HG03565 (cell line): ENCODE results near the gene ATG101.
"Not testable (repeated sequence)": the region's sequence is repeated elsewhere in the genome, so short reads cannot be mapped to it uniquely, and the experiment has no call there.

Experiments used
- ATAC-seq: cut with Tn5 transposase; IDR thresholded peaks from one replicate; pipeline ENCODE4 v1.9.1; 2021; ENCODE audit warnings: mild to moderate bottlenecking, moderate library complexity; ENCODE audit not compliant: unreplicated experiment

Gene ATG101

DNA sequence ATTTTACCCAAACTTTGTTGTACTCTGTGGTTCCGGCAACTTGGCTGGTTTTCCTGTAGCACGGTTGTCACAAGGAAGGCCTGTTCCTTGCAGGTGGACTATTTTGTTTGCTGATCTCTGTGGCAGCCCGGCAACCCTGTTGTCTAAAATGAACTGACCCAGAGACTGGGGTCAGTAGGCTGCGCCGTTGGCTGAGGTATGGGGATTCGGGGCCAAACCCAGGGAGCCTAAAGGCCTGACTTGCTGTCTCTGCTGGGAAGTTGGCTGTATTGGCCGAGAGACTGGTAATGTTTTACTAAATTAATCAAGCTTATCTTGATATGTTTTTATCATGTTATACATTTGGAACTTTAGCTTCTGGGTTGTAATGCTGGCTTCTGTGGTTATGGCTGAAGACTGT is 23.6 kb downstream of the ATG101 start:
- no peak for ATAC-seq

DNA sequence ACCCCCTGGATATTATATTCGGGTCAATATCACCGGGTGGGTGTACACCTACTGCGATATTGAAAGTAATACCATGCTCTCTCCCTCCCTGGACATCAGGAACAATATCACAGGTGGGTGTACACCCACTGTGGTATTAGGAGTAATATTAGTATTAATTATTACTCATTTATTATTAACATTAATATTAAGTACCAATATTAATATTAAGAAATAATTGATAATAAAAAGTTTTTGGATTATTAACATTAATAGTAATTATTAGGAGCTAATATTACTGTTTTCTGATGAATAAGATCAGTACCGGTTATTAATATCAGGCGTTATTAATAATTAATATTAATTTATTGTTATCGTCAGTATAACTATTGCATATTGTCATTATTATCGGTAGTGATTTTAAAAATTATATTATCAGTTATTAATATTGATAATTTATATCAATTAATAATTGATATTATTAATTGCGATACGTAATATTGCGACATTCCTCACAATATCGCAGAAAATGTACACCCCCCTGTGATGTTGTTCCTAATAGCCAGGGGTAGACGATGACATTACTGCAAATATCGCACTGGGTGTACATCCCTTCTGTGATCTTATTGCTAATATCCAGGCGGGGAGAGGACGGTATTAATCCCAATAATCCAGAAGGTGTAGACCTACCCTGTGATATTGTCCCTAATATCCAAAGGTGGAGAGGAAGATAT is 26.7 kb downstream of the ATG101 start:
- no peak for ATAC-seq

- no peak for ATAC-seq
Measured at GRCh38 chr12:52097045-52097666, 27.4 kb downstream of the ATG101 start.

- not testable (repeated sequence) for ATAC-seq
Measured at GRCh38 chr12:52104431-52105089, 34.8 kb downstream of the ATG101 start.

DNA sequence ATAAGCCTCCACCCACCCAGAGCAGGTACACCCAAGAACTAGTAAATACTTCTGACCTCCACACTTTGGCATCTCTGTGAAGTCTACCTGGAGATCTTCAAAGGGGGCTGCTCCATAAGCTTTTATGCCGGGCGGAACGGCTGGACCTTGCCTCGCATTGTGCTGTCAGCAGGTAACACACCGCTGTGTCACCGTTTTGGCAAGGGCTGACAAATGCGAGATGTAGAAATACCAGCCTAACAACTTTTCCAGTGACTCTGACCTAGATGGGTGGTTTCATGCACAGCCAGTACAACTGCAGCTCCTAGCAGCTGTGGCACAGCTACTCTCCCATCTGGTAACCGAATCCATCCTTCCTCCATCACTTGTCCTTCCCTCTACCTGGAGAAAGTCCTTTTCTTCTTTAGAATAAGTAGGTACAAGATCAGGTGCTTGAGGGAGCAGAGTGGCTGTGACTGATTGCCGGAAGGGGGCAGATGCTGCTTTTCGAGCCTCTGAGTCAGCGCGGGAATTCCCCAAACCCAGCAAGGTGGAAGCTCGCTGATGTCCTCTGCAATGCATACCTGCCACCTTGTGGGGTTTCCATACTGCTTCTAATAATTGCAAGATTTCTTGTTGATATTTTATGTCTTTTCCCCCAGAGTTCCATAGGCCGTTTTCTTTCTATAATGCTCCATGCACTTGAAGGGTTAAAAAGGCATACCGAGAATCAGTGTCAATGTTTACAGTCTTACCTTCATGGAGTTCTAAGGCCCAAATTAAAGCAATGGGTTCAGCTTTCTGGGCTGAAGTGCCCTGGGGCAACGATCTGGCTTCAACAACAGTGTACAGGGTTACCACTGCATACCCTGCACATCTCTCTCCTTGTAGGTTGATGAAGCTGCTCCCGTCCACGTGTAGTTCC is 46.7 kb downstream of the ATG101 start:
- ATAC-seq = not testable (repeated sequence)

GRCh38 chr12:52117806-52118475 is 48.2 kb downstream of the ATG101 start:
- not testable (repeated sequence) for ATAC-seq

- no peak for ATAC-seq
Measured at GRCh38 chr12:52119398-52120254, 49.8 kb downstream of the ATG101 start.

DNA sequence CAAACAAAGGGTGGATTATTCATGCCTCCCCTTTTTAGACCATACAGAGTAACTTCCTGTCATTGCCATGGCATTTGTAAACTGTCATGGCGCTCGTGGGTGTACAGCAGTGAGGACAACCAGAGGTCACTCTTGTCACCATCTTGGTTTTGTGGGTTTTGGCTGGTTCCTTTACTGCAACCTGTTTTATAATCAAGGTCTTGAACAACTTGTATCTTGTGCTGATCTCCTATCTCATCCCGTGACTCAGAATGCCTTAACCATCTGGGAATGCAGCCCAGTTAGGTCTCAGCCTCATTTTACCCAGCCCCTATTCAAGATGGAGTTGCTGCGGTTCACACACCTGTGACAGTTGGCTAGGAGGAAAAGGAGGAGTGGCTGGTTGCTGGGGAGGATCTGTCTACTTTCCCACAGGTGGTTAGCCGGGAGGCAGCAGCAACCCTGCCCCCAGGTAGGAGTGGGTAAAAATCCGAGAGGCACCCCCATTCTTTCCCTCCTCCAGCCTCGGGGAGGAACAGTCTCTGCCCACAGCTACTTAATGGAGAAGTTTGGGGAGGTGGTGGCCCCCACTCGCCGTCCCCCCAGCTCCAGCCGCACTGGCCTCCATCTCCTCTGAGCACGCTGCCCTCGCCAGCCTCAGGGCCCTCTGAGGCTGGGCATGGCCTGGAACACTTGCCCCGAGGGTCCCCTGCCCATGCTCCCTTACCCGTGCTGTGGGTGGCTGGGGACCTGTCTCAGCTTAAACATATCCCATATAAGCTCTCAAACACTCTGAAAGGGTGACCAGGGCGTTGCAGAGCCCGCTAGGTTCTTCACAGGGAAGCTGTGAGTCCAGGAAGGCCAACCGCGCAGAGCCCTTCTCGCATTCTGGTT is 51.4 kb downstream of the ATG101 start:
- ATAC-seq = no peak

DNA sequence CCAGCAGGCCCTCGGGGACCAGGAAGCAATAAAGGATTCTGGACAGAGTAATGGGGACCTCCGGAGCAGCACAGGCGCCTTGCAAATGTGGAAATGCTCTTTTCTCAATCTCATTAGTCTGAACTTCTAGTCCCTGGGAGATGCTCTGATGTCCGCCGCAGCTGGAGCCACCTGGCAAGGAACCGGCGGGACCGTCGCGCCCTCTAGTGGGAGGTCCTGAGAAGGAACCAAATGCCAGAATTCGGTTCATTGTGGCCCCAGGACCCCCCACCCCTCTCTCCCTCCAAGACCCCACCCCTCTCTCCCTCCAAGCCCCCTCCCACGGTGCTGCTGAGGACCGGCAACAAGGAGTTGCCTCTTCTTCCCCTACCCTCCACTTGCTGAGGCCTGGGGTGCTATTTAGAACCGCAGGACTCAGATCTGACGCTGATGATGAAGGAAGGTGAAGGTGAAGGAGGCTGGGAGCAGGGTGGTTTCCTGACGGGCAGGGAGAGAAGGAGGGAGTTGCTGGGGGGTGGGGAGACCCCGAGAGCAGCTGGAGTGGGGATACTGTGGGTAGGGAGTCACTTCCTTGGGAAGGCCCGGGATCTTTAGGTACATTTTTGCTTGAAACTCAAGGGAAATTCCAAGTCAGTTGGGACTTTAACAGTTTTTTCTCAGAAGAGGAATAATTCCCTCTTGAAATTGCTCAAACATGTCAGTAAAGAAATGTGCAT is 52.2 kb downstream of the ATG101 start:
- no peak for ATAC-seq

DNA sequence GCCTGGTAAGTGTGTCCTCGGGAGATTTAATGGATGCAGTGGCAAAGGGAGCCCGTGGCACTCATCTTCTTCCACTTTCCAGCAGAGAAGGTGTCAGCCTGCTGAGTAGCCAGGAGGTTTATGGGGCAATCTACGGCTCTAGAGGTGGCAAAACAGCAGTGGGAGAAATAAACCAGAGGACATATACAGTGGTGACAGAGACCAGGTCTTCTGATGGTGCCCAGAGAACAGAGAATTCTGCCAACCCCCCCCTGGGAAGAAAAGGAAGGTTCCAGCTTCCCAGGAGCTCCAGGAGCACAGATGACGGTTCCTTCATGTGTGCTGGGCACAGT is 52.7 kb downstream of the ATG101 start:
- no peak for ATAC-seq

DNA sequence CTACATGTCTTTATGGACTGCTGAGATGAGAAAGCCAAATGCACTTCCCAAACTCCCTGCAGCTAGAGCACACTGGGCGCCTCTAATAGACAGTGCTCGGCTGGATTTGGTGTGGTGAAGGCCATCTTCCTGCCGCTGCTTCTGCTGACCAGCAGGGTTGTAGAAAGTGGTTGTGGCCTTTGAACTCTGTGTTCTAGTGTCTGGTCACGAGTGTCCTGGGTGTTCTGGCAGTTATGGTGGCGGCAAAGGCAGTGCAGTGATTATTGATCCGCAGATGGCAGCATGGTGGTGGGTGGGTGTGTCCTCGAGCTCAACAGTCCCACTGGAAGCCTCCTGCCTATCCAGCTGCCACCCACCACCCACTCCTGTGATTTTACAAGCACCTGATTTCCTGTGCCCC is 53.1 kb downstream of the ATG101 start:
- ATAC-seq = no peak

- ATAC-seq = no peak
Measured at GRCh38 chr12:52123487-52124186, 53.9 kb downstream of the ATG101 start.

- no peak for ATAC-seq
Measured at GRCh38 chr12:52125476-52125900, 55.7 kb downstream of the ATG101 start.

- no peak for ATAC-seq
Measured at GRCh38 chr12:52126050-52126604, 56.3 kb downstream of the ATG101 start.
